Erythroblast (primary cell): Measurements from ENCODE around the gene NR3C2.

Experiments
- GATA1 ChIP-seq: IDR thresholded peaks from 2 replicates; pipeline ENCODE4 v1.6.1; 2011; ENCODE audit warnings: low read depth, mild to moderate bottlenecking, control low read depth, low read length, moderate library complexity
- POLR2A ChIP-seq: IDR thresholded peaks from 2 replicates; pipeline ENCODE4 v1.6.1; 2011; ENCODE audit warnings: mild to moderate bottlenecking, low read length

DNA sequence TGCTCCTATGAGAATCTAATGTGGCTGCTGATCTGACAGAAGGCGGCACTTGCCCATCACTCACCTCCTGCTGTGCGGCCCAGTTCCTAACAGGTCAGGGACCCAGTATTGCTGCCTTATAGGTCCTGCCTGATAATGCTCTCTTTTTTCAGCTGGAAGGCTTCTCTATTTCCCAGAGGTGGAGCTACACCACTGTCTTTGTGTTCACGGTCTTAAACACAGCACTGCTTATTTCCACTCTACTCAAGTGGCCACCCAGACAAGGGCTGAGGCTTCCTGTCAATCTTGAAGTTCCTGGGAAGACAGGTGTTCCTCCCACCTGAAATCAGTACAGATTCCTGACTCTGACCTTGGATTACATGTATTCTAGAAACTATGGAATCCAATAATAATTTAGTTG lies 270.6 kb downstream of the NR3C2 start:
- TF ChIP-seq POLR2A = no peak
- no peak for TF ChIP-seq GATA1
